ENCODE results near the gene TOMM6. TPM values are rescaled to one million over a fixed set of nuclear protein-coding genes. Genes with fewer than 3 reads are reported as not detected.

TOMM6 gene
- total RNA-seq, 2 donors from 2014 or later: 158 to 233 TPM

DNA sequence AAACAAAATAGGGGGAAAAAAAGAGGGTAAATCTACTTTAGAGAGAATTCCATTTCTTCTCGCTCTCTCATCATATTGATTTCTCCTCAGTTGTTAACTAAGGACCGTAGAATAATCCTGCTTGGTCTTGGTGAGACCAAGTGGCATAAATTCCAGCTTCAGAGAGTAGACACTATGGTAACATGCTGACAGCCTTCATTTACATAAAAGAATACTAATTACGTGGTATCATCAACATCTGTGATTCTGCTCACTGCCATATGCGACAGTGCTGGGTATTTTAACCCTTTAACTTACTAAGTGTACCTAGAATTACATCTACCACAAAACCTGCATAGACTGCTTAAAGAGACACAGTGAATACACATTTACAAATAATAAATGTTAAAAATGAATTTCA is 27.1 kb downstream of the TOMM6 start:
- 73% methylated on average over 4 of the region's 4 CpGs for WGBS
- TF ChIP-seq, protein P1, sequence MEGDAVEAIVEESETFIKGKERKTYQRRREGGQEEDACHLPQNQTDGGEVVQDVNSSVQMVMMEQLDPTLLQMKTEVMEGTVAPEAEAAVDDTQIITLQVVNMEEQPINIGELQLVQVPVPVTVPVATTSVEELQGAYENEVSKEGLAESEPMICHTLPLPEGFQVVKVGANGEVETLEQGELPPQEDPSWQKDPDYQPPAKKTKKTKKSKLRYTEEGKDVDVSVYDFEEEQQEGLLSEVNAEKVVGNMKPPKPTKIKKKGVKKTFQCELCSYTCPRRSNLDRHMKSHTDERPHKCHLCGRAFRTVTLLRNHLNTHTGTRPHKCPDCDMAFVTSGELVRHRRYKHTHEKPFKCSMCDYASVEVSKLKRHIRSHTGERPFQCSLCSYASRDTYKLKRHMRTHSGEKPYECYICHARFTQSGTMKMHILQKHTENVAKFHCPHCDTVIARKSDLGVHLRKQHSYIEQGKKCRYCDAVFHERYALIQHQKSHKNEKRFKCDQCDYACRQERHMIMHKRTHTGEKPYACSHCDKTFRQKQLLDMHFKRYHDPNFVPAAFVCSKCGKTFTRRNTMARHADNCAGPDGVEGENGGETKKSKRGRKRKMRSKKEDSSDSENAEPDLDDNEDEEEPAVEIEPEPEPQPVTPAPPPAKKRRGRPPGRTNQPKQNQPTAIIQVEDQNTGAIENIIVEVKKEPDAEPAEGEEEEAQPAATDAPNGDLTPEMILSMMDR (IDR thresholded peaks at IDR 0.05): no peak
- TF ChIP-seq POLR2AphosphoS5 (IDR thresholded peaks at IDR 0.05) (no peak), POLR2A (IDR thresholded peaks at IDR 0.05) (no peak)
- H3K4me1 ChIP-seq (replicated peaks): no peaks in the 10 kb centered on the region

DNA sequence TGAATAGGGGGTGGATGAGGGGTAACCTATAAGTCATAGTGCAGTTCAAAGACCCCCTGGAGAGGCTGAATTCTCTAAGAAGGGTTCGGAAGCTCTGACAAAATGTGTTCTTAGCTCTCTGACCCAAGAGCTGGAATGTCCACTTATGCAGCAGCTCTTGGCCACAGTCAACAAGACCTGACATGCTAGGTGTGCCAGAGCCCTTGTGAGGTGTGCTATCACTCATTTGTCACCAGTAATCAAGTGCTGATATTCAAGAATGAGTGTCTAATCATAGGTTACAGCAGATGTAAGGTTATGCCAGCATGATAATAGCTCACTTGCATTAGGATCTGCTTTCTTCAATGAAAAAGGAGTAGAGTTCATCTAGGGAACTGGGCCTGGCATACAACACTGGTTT is 28.1 kb downstream of the TOMM6 start:
- 93% methylated on average over 1 of the region's 1 CpG for WGBS
- H3K27ac ChIP-seq: no peak overlapping the region
- intact Hi-C loops (cut with DNase I): no loop called here
- H3K9me3 ChIP-seq: no peaks in the 10 kb centered on the region
- no peak for DNase-seq (ENCODE audit: low spot score)
- H3K4me1 ChIP-seq (replicated peaks): no peaks in the 10 kb centered on the region
- TF ChIP-seq POLR2AphosphoS5 (IDR thresholded peaks at IDR 0.05) (no peak), POLR2A (IDR thresholded peaks at IDR 0.05) (no peak)
- TF ChIP-seq, protein P1 (IDR thresholded peaks at IDR 0.05): no peak
- H3K27me3 ChIP-seq (replicated peaks; ENCODE audit: insufficient read depth): no peaks in the 10 kb centered on the region
- H3K4me3 ChIP-seq: no peak overlapping the region
- no peaks in the 10 kb centered on the region for H3K36me3 ChIP-seq

More for the DNA sequence above, 27.1 kb downstream of the TOMM6 start:
- no peaks in the 10 kb centered on the region for H3K36me3 ChIP-seq
- H3K9me3 ChIP-seq: no peaks in the 10 kb centered on the region
- no peak overlapping the region for H3K27ac ChIP-seq
- intact Hi-C loops (cut with DNase I): no loop called here
- no peak for DNase-seq (ENCODE audit: low spot score)
- H3K4me3 ChIP-seq: no peak overlapping the region
- H3K27me3 ChIP-seq (replicated peaks; ENCODE audit: insufficient read depth): no peaks in the 10 kb centered on the region

DNA sequence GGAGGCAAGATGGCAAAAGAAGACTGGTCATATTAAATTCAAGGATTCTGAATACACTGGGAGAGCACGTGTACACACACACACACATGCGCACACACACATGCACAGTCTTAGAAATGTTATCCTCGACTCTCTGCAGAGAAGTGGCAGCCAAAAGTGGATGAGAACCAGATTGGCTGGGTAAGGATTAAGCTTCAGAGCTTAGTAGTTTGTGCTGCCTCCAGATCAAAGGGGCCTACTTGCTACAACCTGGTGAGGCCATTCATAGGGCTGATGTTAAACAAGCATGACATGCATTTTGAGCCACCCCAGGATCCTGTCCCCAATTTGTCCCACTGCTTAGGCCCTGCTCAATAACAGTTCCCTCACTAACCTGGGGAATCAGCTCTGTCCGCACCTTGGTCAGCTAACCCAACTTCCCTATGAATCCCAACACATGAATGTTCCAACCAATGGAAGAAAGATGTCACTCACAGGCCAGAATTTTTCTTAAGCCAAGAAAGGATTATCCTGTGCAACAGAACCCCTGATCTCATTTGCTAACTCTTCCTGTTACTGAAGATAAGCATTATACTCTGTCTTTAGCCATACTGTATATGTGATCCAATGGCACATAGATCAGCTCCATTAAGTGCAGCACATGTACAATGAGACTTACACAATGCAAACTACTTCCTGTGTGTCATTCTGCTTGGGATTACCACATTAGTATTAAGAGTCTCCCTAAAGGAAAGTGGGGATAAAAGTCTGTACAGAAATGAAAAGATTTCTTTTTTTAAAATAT is 31.0 kb downstream of the TOMM6 start:
- intact Hi-C loops (cut with DNase I): no loop called here
- no peaks in the 10 kb centered on the region for H3K36me3 ChIP-seq
- TF ChIP-seq, protein P1 (IDR thresholded peaks at IDR 0.05): no peak
- no peak for TF ChIP-seq POLR2AphosphoS5 (IDR thresholded peaks at IDR 0.05)
- no peak for TF ChIP-seq POLR2A (IDR thresholded peaks at IDR 0.05)
- H3K4me3 ChIP-seq: no peak overlapping the region
- no peaks in the 10 kb centered on the region for H3K4me1 ChIP-seq (replicated peaks)
- WGBS: 83% methylated on average over 4 of the region's 4 CpGs
- H3K27ac ChIP-seq: no peak overlapping the region
- H3K9me3 ChIP-seq: no peaks in the 10 kb centered on the region
- DNase-seq (ENCODE audit: low spot score): no peak
- H3K27me3 ChIP-seq (replicated peaks; ENCODE audit: insufficient read depth): no peaks in the 10 kb centered on the region

DNA sequence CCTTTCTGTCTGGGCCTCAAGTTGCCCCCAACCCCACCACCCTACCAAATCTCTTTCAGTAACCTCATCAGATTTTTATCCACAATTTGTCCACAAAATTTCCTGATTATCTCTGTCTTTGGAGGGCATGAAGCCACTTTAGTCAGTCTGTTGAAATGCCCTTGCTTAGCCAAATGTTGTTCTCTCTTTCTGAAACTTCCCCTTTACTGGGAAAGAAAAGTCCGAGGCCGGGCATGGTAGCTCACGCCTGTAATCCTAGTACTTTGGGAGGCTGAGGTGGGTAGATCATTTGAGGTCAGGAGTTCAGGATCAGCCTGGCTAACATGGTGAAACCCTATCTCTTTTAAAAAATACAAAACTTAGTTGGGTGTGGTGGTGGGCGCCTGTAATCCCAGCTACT is 33.8 kb downstream of the TOMM6 start:
- TF ChIP-seq POLR2AphosphoS5 (IDR thresholded peaks at IDR 0.05) (no peak), POLR2A (IDR thresholded peaks at IDR 0.05) (no peak)
- TF ChIP-seq, protein P1 (IDR thresholded peaks at IDR 0.05): no peak
- Histone ChIP-seq H3K9me3 (no peaks in the 10 kb centered on the region), H3K4me1 (replicated peaks) (no peaks in the 10 kb centered on the region), H3K27me3 (replicated peaks; ENCODE audit: insufficient read depth) (no peaks in the 10 kb centered on the region), H3K4me3 (no peak overlapping the region), H3K27ac (no peak overlapping the region), H3K36me3 (no peaks in the 10 kb centered on the region)
- intact Hi-C loops (cut with DNase I): no loop called here
- 93% methylated on average over 4 of the region's 4 CpGs for WGBS
- DNase-seq (ENCODE audit: low spot score): no peak

DNA sequence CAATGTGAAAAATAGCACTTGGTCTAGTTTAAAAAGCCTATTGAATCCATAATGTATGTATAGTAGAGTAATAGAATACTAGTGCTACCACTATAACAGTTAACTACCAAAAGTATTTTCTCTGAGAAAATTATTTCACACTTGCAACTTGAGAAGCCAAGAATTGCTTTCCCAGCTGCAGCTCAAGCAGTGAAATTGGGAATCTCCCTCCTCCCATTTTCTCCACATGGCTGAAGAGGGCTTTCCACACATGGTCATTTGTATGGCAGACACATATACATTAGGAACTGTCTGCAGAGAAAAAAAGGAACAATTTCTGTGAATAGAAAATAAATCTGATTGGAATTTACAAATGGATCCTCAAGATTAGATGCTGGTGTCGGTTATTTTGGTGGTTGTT is 34.5 kb downstream of the TOMM6 start:
- Histone ChIP-seq H3K4me1 (replicated peaks) (no peaks in the 10 kb centered on the region), H3K36me3 (no peaks in the 10 kb centered on the region), H3K9me3 (no peaks in the 10 kb centered on the region), H3K4me3 (no peak overlapping the region), H3K27ac (no peak overlapping the region), H3K27me3 (replicated peaks; ENCODE audit: insufficient read depth) (no peaks in the 10 kb centered on the region)
- no peak for TF ChIP-seq POLR2AphosphoS5 (IDR thresholded peaks at IDR 0.05)
- TF ChIP-seq POLR2A (IDR thresholded peaks at IDR 0.05): no peak
- TF ChIP-seq, protein P1 (IDR thresholded peaks at IDR 0.05): no peak
- DNase-seq (ENCODE audit: low spot score): no peak
- intact Hi-C loops (cut with DNase I): no loop called here
- WGBS: 97% methylated on average over 1 of the region's 1 CpG

All from prostate gland (tissue), 2 donors.